SH-SY5Y (cell line): Measurements from ENCODE around the gene OR8B12.

Experiments
- GATA2 ChIP-seq: IDR thresholded peaks from 2 replicates; pipeline ENCODE4 v1.6.1; 2011; ENCODE audit warnings: mild to moderate bottlenecking, low read depth, low read length
- GATA3 ChIP-seq: IDR thresholded peaks from 2 replicates; pipeline ENCODE4 v1.6.1; 2011; ENCODE audit warnings: low read depth, mild to moderate bottlenecking, low read length, moderate library complexity

DNA sequence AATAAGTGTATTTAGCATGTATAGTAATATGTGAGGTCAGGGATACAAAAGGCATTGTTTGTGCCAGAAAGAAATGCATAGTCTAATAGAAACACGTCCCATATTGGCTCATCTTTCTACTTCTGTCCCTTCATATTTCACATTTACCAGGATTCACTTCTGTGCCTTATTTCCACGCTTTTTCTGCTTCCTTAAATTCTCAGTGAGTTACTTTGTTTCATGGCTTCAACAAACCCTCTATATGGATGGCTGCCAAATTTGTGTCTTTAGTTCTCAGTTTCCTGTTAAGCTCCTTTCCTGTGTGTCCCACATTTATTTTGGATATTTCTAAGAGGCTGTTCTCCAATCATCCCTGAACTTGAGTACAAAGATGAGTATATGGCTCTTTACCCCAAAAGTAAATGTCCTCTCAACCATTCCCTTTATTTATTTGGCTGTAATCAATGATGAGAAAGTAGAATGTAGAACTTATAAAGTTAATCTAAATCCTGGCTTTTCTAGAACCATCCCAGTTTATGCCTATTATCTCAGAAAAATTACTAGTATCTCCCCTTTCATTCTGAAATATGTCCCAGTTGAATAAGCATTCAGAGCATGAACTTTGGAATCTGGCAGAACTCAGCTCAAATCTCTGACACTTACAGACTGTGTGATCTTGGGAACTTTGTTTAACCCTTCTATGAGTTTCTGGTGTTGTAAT is 23.5 kb downstream of the OR8B12 start:
- no peak for TF ChIP-seq GATA2
- TF ChIP-seq GATA3 = no peak
